A673 (cell line): Measurements from ENCODE around the gene GNLY. TPM values are rescaled to one million over a fixed set of nuclear protein-coding genes. Genes with fewer than 3 reads are reported as not detected.
A peak's percentile ranks its signal among the peaks of the same experiment; 100 is the strongest.

Experiments used
- BruUV-seq: library from RNA; stranded (reverse); fragments of 400-500 nt; replicated peaks from 2 replicates; lab custom pipeline; 2021; lab: Mats Ljungman, UMichigan
- CTCF ChIA-PET: fragments of 300-600 bp; sonication (Branson Sonifier 250); formaldehyde crosslinking; loops from one replicate; lab custom pipeline; 2022; ENCODE audit warnings: antibody characterized with exemption; lab: Charles Lee
- POLR2A ChIA-PET: fragments of 300-600 bp; sonication (Branson Sonifier 250); formaldehyde crosslinking; loops from one replicate; lab custom pipeline; 2022; ENCODE audit warnings: antibody characterized with exemption; ENCODE audit not compliant: low non-redundant PET; lab: Charles Lee
- DNase-seq: peaks from one replicate; pipeline ENCODE4 v3.0.0-alpha.2; 2015; ENCODE audit warnings: low spot score
- H3K27ac ChIP-seq: fragments of 200-600 bp; sonication (generic); 2 replicates; pipeline ENCODE4 v1.5.1; 2016; ENCODE audit warnings: mixed run types, low read depth, mild to moderate bottlenecking, mixed read lengths, antibody characterized with exemption, low read length; ENCODE audit not compliant: poor library complexity, severe bottlenecking
- H3K27me3 ChIP-seq: fragments of 200-600 bp; sonication (generic); replicated peaks from 2 replicates; pipeline ENCODE4 v1.6.1; 2017; ENCODE audit warnings: mixed run types, low read depth, mild to moderate bottlenecking, mixed read lengths, antibody characterized with exemption, low read length; ENCODE audit not compliant: insufficient read depth, poor library complexity
- H3K36me3 ChIP-seq: fragments of 200-600 bp; sonication (generic); 2 replicates; pipeline ENCODE4 v1.6.1; 2016; ENCODE audit warnings: mixed run types, mild to moderate bottlenecking, mixed read lengths, antibody characterized with exemption, low read length; ENCODE audit not compliant: insufficient read depth, poor library complexity, severe bottlenecking
- H3K4me1 ChIP-seq: fragments of 200-600 bp; sonication (generic); 2 replicates; pipeline ENCODE4 v1.6.1; 2017; ENCODE audit warnings: mixed run types, mild to moderate bottlenecking, mixed read lengths, antibody characterized with exemption, low read length; ENCODE audit not compliant: insufficient read depth, poor library complexity, severe bottlenecking
- H3K4me3 ChIP-seq: fragments of 200-600 bp; sonication (generic); 2 replicates; pipeline ENCODE4 v1.5.1; 2016; ENCODE audit warnings: low read depth, mixed run types, mild to moderate bottlenecking, mixed read lengths, low read length; ENCODE audit not compliant: poor library complexity, severe bottlenecking
- H3K9me3 ChIP-seq: fragments of 200-600 bp; sonication (generic); 2 replicates; pipeline ENCODE4 v1.6.1; 2016; ENCODE audit warnings: mixed run types, low read depth, mild to moderate bottlenecking, mixed read lengths, antibody characterized with exemption, low read length; ENCODE audit not compliant: poor library complexity, severe bottlenecking
- EZH2 ChIP-seq: fragments of 200-600 bp; sonication (generic); IDR thresholded peaks from 2 replicates; pipeline ENCODE4 v1.6.1; 2017; ENCODE audit warnings: borderline replicate concordance, low read depth, mild to moderate bottlenecking, mixed read lengths, antibody characterized with exemption, low read length; ENCODE audit not compliant: poor library complexity, severe bottlenecking
- intact Hi-C: fragments of 100-400 bp; cut with micrococcal nuclease; formaldehyde crosslinking; loops from one replicate; pipeline ENCODE4 v1.10.0; 2022; ENCODE audit not compliant: unreplicated experiment
- total RNA-seq: library from RNA; stranded (reverse); gene quantifications from 2 replicates; pipeline ENCODE4 v1.2.3, GENCODE V29; 2021
- TF ChIP-seq, protein P1 (sequence below): fragments of 300-800, 200-600 bp; sonication (generic); conservative IDR thresholded peaks from 2 replicates; pipeline ENCODE4 v1.5.1; 2017; ENCODE audit warnings: low read depth, mild to moderate bottlenecking, antibody characterized with exemption, low read length, moderate library complexity, mixed read lengths

The GNLY gene
- total RNA-seq, 1 experiment from 2014 or later: not detected

DNA sequence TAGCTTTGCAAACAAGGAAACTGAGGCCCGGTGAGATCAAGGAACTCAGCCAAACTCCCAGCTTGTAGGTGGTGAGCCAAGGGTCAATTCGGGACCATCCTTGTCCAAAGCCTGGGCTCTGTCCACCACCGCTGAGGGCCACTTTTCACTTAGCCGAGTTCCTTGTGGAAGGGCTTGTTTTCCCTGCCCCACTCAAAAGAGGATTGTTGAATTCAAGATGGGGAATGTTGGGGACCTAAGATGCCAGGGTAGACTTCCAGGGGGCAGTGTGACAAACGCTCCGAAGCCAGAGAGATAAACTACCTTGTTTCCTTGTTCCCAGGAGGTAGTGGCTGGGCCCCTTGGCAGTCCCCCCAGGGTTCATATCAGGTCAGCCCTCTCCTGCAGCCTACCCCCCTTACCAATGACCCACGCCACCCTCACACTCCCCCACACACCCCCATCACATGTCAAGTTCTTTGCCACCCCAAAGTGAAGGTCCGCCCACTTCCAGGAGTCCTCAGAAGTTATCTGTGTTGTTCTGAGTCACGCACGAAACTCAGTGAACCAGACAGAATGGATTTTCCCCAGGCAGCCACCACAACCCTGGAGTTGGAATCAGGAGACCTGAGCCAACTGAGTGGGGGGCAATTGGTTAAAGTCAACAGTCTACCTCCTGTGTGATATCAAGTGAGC lies 49.3 kb downstream of the GNLY start:
- no TSS peak for BruUV-seq
- POLR2A ChIA-PET: no interaction called here
- peaks cover 41% of the 10 kb centered on the region for H3K4me1 ChIP-seq
- intact Hi-C loops: no loop called here
- no peaks in the 10 kb centered on the region for H3K27me3 ChIP-seq
- no peaks in the 10 kb centered on the region for H3K36me3 ChIP-seq
- DNase-seq: no peak
- H3K9me3 ChIP-seq: no peaks in the 10 kb centered on the region
- TF ChIP-seq, protein P1, sequence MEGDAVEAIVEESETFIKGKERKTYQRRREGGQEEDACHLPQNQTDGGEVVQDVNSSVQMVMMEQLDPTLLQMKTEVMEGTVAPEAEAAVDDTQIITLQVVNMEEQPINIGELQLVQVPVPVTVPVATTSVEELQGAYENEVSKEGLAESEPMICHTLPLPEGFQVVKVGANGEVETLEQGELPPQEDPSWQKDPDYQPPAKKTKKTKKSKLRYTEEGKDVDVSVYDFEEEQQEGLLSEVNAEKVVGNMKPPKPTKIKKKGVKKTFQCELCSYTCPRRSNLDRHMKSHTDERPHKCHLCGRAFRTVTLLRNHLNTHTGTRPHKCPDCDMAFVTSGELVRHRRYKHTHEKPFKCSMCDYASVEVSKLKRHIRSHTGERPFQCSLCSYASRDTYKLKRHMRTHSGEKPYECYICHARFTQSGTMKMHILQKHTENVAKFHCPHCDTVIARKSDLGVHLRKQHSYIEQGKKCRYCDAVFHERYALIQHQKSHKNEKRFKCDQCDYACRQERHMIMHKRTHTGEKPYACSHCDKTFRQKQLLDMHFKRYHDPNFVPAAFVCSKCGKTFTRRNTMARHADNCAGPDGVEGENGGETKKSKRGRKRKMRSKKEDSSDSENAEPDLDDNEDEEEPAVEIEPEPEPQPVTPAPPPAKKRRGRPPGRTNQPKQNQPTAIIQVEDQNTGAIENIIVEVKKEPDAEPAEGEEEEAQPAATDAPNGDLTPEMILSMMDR: no peak
- no peak for TF ChIP-seq EZH2
- H3K4me3 ChIP-seq: no peak overlapping the region
- CTCF ChIA-PET: interaction anchor here (0.6 to 1.6 kb wide), 2 partner anchors 70 to 71 kb away, joined by 3 to 4 read pairs; no protein-coding TSS in a partner anchor
- peak overlapping the region; percentile 68 for H3K27ac ChIP-seq

DNA sequence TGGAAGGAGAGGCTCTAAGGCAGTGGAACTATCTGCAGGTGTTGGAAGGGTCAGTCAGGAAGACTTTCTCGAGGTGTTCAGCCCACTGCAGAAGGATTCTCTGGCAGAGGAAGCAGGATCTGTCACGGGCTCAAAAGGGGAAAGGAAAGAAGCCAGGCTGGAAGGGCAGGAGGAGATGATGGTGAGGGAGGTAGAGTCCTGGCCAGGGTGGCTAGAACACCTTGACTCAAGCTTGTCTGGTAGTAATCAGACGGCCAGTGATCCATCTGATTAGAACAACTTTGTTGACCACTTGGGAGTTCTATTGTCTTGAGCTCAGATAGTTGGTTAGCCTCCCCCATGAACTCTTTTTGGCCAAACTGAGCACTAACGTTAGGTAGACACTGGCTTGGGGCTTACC lies 49.9 kb downstream of the GNLY start:
- H3K36me3 ChIP-seq: no peaks in the 10 kb centered on the region
- no TSS peak for BruUV-seq
- no peak for DNase-seq
- peaks cover 46% of the 10 kb centered on the region for H3K4me1 ChIP-seq
- ChIA-PET CTCF (interaction anchor here (1.1 to 1.6 kb wide), 2 partner anchors 10 to 70 kb away, joined by 3 to 4 read pairs; partner anchors contain the start of gene ATOH8), POLR2A (no interaction called here)
- H3K9me3 ChIP-seq: no peaks in the 10 kb centered on the region
- intact Hi-C loops: no loop called here
- TF ChIP-seq EZH2: no peak
- TF ChIP-seq, protein P1: no peak
- no peak overlapping the region for H3K4me3 ChIP-seq
- H3K27ac ChIP-seq: no peak overlapping the region
- no peaks in the 10 kb centered on the region for H3K27me3 ChIP-seq

DNA sequence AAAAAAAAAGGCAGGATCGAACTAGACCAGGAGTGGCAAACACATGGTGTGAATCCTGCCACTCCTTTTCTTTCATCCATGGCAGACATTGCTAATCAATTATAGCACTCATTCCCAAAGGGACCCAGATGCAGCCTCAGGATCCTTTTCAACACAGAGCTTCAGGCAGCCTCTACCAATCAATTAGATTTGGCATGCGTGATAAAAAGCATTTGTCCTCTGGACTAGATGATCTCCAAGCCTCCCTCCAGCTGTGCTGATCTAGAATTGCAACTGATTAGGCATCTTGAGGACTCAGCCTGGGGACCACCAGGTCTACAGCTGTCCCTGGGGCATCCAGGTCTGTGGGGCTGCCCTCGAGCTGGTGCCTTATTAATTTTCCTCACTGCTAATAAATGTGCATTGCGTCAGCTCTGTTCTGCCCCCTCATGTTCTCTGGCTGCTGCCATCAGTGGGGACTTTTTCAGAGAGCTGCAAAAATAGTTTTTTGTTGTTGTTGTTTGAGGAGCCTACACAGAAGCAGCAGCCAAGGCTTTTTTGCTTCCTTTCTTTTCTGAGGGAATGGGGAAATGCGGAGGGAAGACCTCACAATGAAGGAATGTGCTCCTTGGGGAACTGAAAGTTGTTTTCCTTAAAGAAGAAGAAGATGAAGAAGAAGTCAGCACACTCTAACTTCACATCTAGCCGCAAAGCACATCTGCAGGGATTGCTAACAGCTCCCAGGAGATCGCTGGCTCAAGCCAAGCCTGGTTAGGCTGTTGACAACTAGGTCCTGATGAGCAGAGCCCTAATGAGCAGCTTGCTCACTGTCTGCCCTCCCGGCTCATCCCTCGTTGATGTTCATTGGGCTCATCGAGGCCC lies 50.8 kb downstream of the GNLY start:
- Histone ChIP-seq H3K4me1 (peaks cover 50% of the 10 kb centered on the region), H3K27ac (peak overlapping the region; percentile 51), H3K4me3 (no peak overlapping the region), H3K9me3 (no peaks in the 10 kb centered on the region), H3K27me3 (no peaks in the 10 kb centered on the region), H3K36me3 (no peaks in the 10 kb centered on the region)
- TF ChIP-seq, protein P1: no peak
- no peak for TF ChIP-seq EZH2
- DNase-seq: peak; percentile 75
- ChIA-PET POLR2A (no interaction called here), CTCF (interaction anchor here (0.7 to 1.6 kb wide), 3 partner anchors 9 to 164 kb away, joined by 3 to 7 read pairs (median 4); partner anchors contain the start of gene ATOH8)
- intact Hi-C loops: no loop called here
- BruUV-seq: no TSS peak
